Spleen (tissue), 11 donors: ENCODE results near the gene CNST. TPM values are rescaled to one million over a fixed set of nuclear protein-coding genes. Genes with fewer than 3 reads are reported as not detected.

ENCODE experiments used
- DNase-seq: peaks from one replicate; pipeline ENCODE4 v3.0.0-alpha.2; 2020
- H3K27ac ChIP-seq, 8 donors: fragments of 200-600 bp; sonication (generic) in 7 of 8; 1 replicate in 4 of 8; 2 replicates in 4 of 8; pipeline versions ENCODE4 v1.5.0 to v1.8.0; 2016 to 2021; ENCODE audit warnings: inconsistent platforms in 4 of 8, mild to moderate bottlenecking in 4 of 8, moderate library complexity in 1 of 8
- H3K27me3 ChIP-seq, 7 donors: fragments of 200-600 bp; sonication (generic) in 6 of 7; replicated peaks in 1 of 7; 1 replicate in 4 of 7; 2 replicates in 3 of 7; pipeline versions ENCODE4 v1.5.0 to v1.8.0; 2016 to 2021; ENCODE audit warnings: inconsistent platforms in 3 of 7, mild to moderate bottlenecking in 1 of 7
- H3K36me3 ChIP-seq, 6 donors: fragments of 200-600 bp; sonication (generic) in 5 of 6; 1 replicate in 4 of 6; 2 replicates in 2 of 6; pipeline versions ENCODE4 v1.5.0 to v1.8.0; 2016 to 2021; ENCODE audit warnings: inconsistent platforms in 2 of 6
- H3K4me1 ChIP-seq, 6 donors: fragments of 200-600 bp; sonication (generic) in 5 of 6; 1 replicate in 3 of 6; 2 replicates in 3 of 6; pipeline versions ENCODE4 v1.5.0 to v1.8.0; 2016 to 2021; ENCODE audit warnings: inconsistent platforms in 3 of 6
- H3K4me3 ChIP-seq, 8 donors: fragments of 200-600 bp; sonication (generic) in 7 of 8; 1 replicate in 4 of 8; 2 replicates in 4 of 8; pipeline versions ENCODE4 v1.5.0 to v1.8.0; 2016 to 2021; ENCODE audit warnings: inconsistent platforms in 4 of 8, mild to moderate bottlenecking in 4 of 8, moderate library complexity in 2 of 8
- H3K9me3 ChIP-seq, 8 donors: fragments of 200-600 bp; sonication (generic) in 7 of 8; 1 replicate in 4 of 8; 2 replicates in 4 of 8; pipeline versions ENCODE4 v1.5.0 to v1.8.0; 2016 to 2021; ENCODE audit warnings: inconsistent platforms in 4 of 8
- CTCF ChIP-seq, 11 experiments: fragments of 200-600 bp in 7 of 11; fragments of 450-650 bp in 4 of 11; sonication (generic) in 4 of 11; IDR thresholded peaks in 8 of 11; conservative IDR thresholded peaks in 3 of 11; 1 replicate in 7 of 11; 2 replicates in 4 of 11; pipeline versions ENCODE4 v1.4.0 to v1.8.0; 2016 to 2021; ENCODE audit warnings: antibody characterized with exemption in 11 of 11, inconsistent platforms in 4 of 11, mild to moderate bottlenecking in 1 of 11
- POLR2A ChIP-seq, 3 donors: fragments of 450-650 bp; IDR thresholded peaks; one replicate each; pipeline ENCODE4 v1.5.1; 2017; ENCODE audit warnings: antibody characterized with exemption in 3 of 3, mild to moderate bottlenecking in 1 of 3
- POLR2AphosphoS5 ChIP-seq, 3 donors: sonication (generic); formaldehyde crosslinking; IDR thresholded peaks; one replicate each; pipeline ENCODE4 v1.5.1; 2017; ENCODE audit warnings: antibody characterized with exemption in 3 of 3
- WGBS, 5 donors: extraction: QIAGEN DNeasy Blood & Tissue Kit in 3 of 5; methylation state at CpG; one replicate each; pipeline versions ENCODE4 v1.1.5 to v1.1.7; 2013 to 2018; 5-methylcytosine and 5-hydroxymethylcytosine counted together
- intact Hi-C: fragments of 100-400 bp; cut with DNase I; formaldehyde crosslinking; loops from one replicate; pipeline ENCODE4 v1.15.0; 2023; ENCODE audit warnings: low total_unique reads
- polyA plus RNA-seq, 3 donors: library from polyadenylated mRNA; stranded (reverse); fragments of 200-250 nt; gene quantifications; one replicate each; pipeline ENCODE4 v1.2.1, GENCODE V29; 2013
- total RNA-seq, 7 donors: library from RNA; depleted of rRNA in 3 of 7; stranded (reverse); fragments of >200 nt in 3 of 7; fragmentation: NEBNext Ultra II Directional in 4 of 7; extraction: Animal tissue kit (Norgen Biotek cat#: 25700) in 4 of 7; gene quantifications; one replicate each; pipeline versions ENCODE4 v1.1.0 to v1.2.1, GENCODE V29; 2016 to 2021
- donor health status: healthy with polysubstance abuse.
- donor health status: DM: no; HTN: no; CAD: no; lungs with moderate emphysema.
- donor health status: DM: no; HTN: no; CAD: no.
- donor health status: Bipolar disorder and iron deficiency.
- donor health status: healthy.
- donor health status: DM: no; HTN: no; CAD: no.
- donor health status: DM: yes; HTN: yes; CAD: no.

The CNST gene
- total and polyA plus RNA-seq, 10 donors, result 7.5 to 40.5 (median 30.0) TPM

DNA sequence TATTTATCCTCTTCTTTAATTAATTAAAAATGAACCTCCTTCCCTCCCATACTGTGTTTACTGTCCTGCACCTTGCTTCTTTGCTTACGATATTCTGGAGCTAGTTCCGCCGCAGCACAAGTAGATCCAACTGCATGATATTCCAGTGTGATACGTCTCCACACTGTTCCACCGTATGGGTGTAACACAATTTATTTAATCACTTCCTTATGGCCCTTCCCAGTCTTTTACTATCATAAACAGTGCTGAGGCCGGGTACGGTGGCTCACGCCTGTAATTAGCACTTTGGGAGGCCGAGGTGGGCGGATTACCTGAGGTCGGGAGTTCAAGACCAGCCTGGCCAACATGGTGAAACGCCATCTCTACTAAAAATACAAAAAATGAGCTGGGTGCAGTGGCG, 25.7 kb downstream of the CNST start:
- TF ChIP-seq POLR2AphosphoS5 (IDR thresholded peaks at IDR 0.05) (no peak), CTCF (IDR thresholded peaks at IDR 0.05 in 8 of 11, conservative IDR thresholded peaks at IDR 0.05 in 3 of 11) (no peak), POLR2A (IDR thresholded peaks at IDR 0.05) (no peak)
- 94 to 97% (median 95%) methylated on average over 13 of the region's 13 CpGs for WGBS, 5 donors
- H3K9me3 ChIP-seq, result peaks cover 0 to 8% (median 5%) of the 10 kb centered on the region in 8 donors
- no peak for DNase-seq
- no peak overlapping the region for H3K27ac ChIP-seq
- H3K4me1 ChIP-seq, result peaks cover 0 to 52% (median 19%) of the 10 kb centered on the region in 6 donors
- intact Hi-C loops, result no loop called here
- no peak overlapping the region for H3K4me3 ChIP-seq
- H3K27me3 ChIP-seq, result no peaks in the 10 kb centered on the region
- H3K36me3 ChIP-seq, result peaks cover 0 to 57% (median 17%) of the 10 kb centered on the region in 6 donors

GRCh38 chr1:246592695-246593094, 26.4 kb downstream of the CNST start:
- intact Hi-C loops, result no loop called here
- TF ChIP-seq POLR2AphosphoS5 (IDR thresholded peaks at IDR 0.05) (no peak), CTCF (IDR thresholded peaks at IDR 0.05 in 8 of 11, conservative IDR thresholded peaks at IDR 0.05 in 3 of 11) (no peak), POLR2A (IDR thresholded peaks at IDR 0.05) (no peak)
- peaks cover 0 to 8% (median 5%) of the 10 kb centered on the region in 8 donors for H3K9me3 ChIP-seq
- H3K4me1 ChIP-seq, result peaks cover 0 to 52% (median 15%) of the 10 kb centered on the region in 6 donors
- H3K4me3 ChIP-seq, result no peak overlapping the region
- H3K27ac ChIP-seq, result no peak overlapping the region
- no peak for DNase-seq
- no peaks in the 10 kb centered on the region for H3K27me3 ChIP-seq
- peaks cover 0 to 63% (median 17%) of the 10 kb centered on the region in 6 donors for H3K36me3 ChIP-seq

GRCh38 chr1:246595146-246595545, 28.9 kb downstream of the CNST start:
- Histone ChIP-seq H3K4me1 (peaks cover 0 to 62% (median 12%) of the 10 kb centered on the region in 6 donors), H3K9me3 (peaks cover 0 to 5% (median 2%) of the 10 kb centered on the region in 8 donors), H3K36me3 (peaks cover 0 to 63% (median 17%) of the 10 kb centered on the region in 6 donors), H3K27me3 (no peaks in the 10 kb centered on the region), H3K27ac (no peak overlapping the region), H3K4me3 (no peak overlapping the region)
- intact Hi-C loops, result no loop called here
- 87 to 98% (median 95%) methylated on average over 3 of the region's 3 CpGs for WGBS, 5 donors
- TF ChIP-seq POLR2A (IDR thresholded peaks at IDR 0.05) (no peak), POLR2AphosphoS5 (IDR thresholded peaks at IDR 0.05) (no peak), CTCF (IDR thresholded peaks at IDR 0.05 in 8 of 11, conservative IDR thresholded peaks at IDR 0.05 in 3 of 11) (no peak)
- DNase-seq, result no peak

DNA sequence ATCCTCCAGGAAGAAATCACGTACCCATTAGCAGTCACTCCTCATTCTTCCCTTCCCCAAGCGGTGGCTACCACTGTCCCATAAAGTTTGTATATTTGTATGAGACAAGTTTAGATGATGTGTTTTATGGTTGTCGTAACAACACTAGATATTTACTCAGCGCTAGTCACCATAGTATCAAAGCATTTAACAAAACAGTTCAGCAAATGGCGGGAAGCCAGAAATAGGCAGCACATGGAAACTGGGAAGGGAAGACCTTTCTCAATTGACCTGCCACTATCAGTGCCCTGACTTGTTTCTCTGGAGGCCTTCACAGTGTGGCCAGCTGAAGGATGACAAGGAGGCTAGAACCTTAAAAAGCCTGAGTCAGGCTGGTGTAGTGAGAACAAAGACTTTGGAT, 31.1 kb downstream of the CNST start:
- no peak for TF ChIP-seq CTCF (IDR thresholded peaks at IDR 0.05 in 8 of 11, conservative IDR thresholded peaks at IDR 0.05 in 3 of 11)
- peak in 1 of 3 donors; percentile 36 for TF ChIP-seq POLR2AphosphoS5 (IDR thresholded peaks at IDR 0.05)

More for the DNA sequence above, 31.1 kb downstream of the CNST start:
- no peak for DNase-seq
- WGBS, 5 donors, result 84 to 93% (median 91%) methylated on average over 5 of the region's 5 CpGs
- peaks cover 0 to 64% (median 12%) of the 10 kb centered on the region in 6 donors for H3K4me1 ChIP-seq
- H3K9me3 ChIP-seq, result no peaks in the 10 kb centered on the region
- no peak overlapping the region for H3K4me3 ChIP-seq
- intact Hi-C loops, result no loop called here
- H3K27me3 ChIP-seq, result no peaks in the 10 kb centered on the region
- H3K27ac ChIP-seq, result no peak overlapping the region
- H3K36me3 ChIP-seq, result peaks cover 0 to 51% (median 10%) of the 10 kb centered on the region in 6 donors
